Measurements from ENCODE around the gene HNF1B. TPM values are rescaled to one million over a fixed set of nuclear protein-coding genes. Genes with fewer than 3 reads are reported as not detected.
A peak's percentile ranks its signal among the peaks of the same experiment; 100 is the strongest.

Gene HNF1B
- total RNA-seq, 1 experiment from 2014 or later = not detected

DNA sequence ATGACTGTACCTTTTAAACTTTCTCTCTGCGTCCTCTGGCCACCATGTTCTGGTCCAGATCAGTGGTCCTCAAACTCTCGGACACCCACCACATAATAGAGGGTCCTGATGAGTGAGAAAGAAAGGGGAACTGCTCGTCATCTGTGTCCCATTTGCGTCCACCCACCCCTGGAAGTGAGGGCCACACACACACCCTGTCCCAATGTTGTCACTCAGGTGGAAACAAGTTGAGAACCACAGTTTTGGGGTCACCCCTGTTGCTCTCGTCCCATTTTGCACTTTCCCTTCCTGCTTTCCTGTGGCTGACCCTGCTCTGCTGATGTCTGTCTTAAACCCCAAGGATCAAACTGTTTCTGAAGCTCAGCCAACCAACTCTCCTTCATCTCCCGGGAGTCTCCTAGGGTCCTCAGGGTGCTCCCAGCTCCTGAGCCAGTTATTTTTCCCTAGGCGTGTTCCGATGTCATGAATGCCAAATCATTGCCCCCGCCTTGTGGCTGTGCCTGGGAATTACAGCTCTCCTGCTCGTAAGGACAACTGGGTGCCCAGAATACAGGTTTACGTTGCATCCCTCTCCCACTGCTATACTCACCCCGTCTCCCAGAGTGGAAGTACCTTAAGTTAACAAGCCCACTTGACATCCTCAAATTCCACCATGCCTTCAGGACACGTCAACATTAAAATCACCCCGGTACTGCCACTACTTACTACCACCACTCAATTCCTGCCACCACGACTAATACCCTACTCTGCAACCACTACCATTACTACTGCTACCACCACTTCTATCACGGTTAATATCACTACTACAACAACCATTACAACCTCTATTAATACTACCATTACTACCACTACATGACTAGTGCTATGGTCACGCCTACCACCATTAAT, 26.0 kb upstream of the HNF1B start:
- H3K27ac ChIP-seq = no peak overlapping the region
- H3K27me3 ChIP-seq = no peaks in the 10 kb centered on the region
- H3K9me3 ChIP-seq (replicated peaks) = no peaks in the 10 kb centered on the region
- H3K36me3 ChIP-seq = no peaks in the 10 kb centered on the region
- no peak overlapping the region for H3K4me3 ChIP-seq
- peak; percentile 39 to 64 for DNase-seq
- H3K4me1 ChIP-seq = no peaks in the 10 kb centered on the region

DNA sequence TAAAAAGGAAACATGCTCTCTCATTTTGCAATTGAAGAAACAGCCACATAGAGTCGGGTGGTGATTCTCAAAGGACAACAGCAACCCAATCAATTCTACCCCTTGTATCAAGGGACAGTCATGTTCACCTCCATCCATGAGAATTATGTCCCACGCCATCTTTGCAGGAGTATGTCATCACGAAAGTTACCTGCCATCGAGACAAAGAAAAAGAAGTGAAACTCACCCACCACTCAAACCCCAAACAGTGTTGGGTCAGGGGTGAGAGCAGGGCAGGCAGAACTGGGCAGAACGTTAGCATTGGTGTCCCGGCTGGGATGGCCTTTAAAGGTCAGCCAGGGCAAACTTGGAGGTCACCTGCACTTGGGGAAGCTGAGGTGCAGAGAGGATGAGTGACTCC, 24.2 kb upstream of the HNF1B start:
- Histone ChIP-seq H3K27me3 (no peaks in the 10 kb centered on the region), H3K9me3 (replicated peaks) (no peaks in the 10 kb centered on the region), H3K27ac (no peak overlapping the region), H3K36me3 (no peaks in the 10 kb centered on the region), H3K4me3 (no peak overlapping the region), H3K4me1 (no peaks in the 10 kb centered on the region)
- no peak for DNase-seq

GRCh38 chr17:37768438-37768837, 23.6 kb upstream of the HNF1B start:
- H3K27me3 ChIP-seq = no peaks in the 10 kb centered on the region

DNA sequence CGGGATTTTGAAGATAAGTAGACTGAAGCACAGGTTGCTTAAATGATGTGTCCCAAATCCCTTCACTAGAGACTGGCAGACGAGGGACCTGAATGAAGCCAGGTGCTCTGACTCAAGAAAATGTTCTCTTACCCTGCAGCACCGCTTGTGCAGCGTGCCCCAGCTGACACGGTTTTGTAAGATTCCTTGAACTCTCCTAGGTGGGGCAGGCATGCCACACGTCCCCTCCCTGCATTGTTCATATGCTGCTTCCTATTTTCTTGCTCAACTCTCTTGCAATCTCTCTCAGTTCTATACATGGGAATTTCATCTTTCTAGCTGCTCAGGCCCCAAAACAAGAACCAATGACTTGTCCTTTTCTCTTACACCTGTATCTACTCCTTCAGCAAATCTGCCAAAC, 22.1 kb upstream of the HNF1B start:
- Histone ChIP-seq H3K36me3 (no peaks in the 10 kb centered on the region), H3K27ac (no peak overlapping the region), H3K4me3 (no peak overlapping the region), H3K4me1 (no peaks in the 10 kb centered on the region), H3K9me3 (replicated peaks) (no peaks in the 10 kb centered on the region), H3K27me3 (no peaks in the 10 kb centered on the region)
- DNase-seq = no peak

More at GRCh38 chr17:37768438-37768837, 23.6 kb upstream of the HNF1B start:
- DNase-seq = no peak
- Histone ChIP-seq H3K27ac (no peak overlapping the region), H3K36me3 (no peaks in the 10 kb centered on the region), H3K4me3 (no peak overlapping the region), H3K9me3 (replicated peaks) (no peaks in the 10 kb centered on the region), H3K4me1 (no peaks in the 10 kb centered on the region)

GRCh38 chr17:37764383-37764782, 19.5 kb upstream of the HNF1B start:
- H3K4me1 ChIP-seq = no peaks in the 10 kb centered on the region
- DNase-seq = no peak
- no peak overlapping the region for H3K27ac ChIP-seq
- H3K9me3 ChIP-seq (replicated peaks) = no peaks in the 10 kb centered on the region
- no peak overlapping the region for H3K4me3 ChIP-seq
- H3K36me3 ChIP-seq = no peaks in the 10 kb centered on the region
- H3K27me3 ChIP-seq = no peaks in the 10 kb centered on the region

- 0 out of 2 replicates have a peak, but pooled peaks cover 4% of the 10 kb centered on the region for H3K27me3 ChIP-seq
- H3K9me3 ChIP-seq (replicated peaks) = no peaks in the 10 kb centered on the region
- H3K4me1 ChIP-seq = no peaks in the 10 kb centered on the region
- H3K4me3 ChIP-seq = no peak overlapping the region
- H3K36me3 ChIP-seq = no peaks in the 10 kb centered on the region
- no peak overlapping the region for H3K27ac ChIP-seq
- DNase-seq = peak; percentile 9 to 17
These were observed 17.8 kb upstream of the HNF1B start for GRCh38 chr17:37762666-37763065.

GRCh38 chr17:37761961-37762360, 17.1 kb upstream of the HNF1B start:
- H3K36me3 ChIP-seq = no peaks in the 10 kb centered on the region
- no peak for DNase-seq
- H3K4me3 ChIP-seq = no peak overlapping the region
- H3K27ac ChIP-seq = no peak overlapping the region
- 0 out of 2 replicates have a peak, but pooled peaks cover 4% of the 10 kb centered on the region for H3K27me3 ChIP-seq
- H3K9me3 ChIP-seq (replicated peaks) = no peaks in the 10 kb centered on the region
- H3K4me1 ChIP-seq = no peaks in the 10 kb centered on the region

- Histone ChIP-seq H3K27me3 (0 out of 2 replicates have a peak, but pooled peaks cover 4% of the 10 kb centered on the region), H3K27ac (no peak overlapping the region), H3K9me3 (replicated peaks) (no peaks in the 10 kb centered on the region), H3K4me3 (no peak overlapping the region), H3K36me3 (no peaks in the 10 kb centered on the region), H3K4me1 (no peaks in the 10 kb centered on the region)
- no peak for DNase-seq
These were observed 16.2 kb upstream of the HNF1B start for GRCh38 chr17:37761059-37761458.

DNA sequence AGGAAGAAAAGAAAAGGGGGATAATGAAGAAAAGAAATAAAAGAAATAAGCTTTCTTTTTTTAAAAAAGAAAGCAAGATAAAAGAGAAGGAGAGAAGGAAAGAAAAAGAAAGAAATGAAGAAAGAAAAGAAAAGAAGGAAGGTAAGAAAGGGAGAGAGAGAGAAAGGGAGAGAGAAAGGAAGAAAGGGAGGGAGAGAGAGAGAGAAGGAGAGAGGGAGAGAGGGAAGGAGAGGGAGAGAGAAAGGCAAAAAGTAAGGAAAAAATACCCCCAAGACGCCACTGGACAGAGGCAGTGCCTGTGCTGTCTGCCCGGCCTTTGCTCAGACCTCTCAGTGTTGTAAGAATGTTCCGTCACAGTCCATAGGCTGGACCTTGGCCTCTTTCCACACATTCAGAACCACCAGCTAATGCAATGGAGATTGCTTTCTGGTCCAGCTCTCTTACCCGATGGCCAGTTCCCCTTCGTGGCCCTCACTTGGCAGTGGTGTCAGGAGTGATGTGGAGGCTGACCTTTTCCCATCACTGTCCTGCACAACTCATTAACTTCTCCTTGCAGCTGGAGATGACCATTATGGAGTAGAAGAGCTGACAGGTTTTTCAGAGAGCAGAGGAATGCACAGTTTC, 14.3 kb upstream of the HNF1B start:
- no peak for DNase-seq
- H3K4me1 ChIP-seq = no peaks in the 10 kb centered on the region
- H3K4me3 ChIP-seq = no peak overlapping the region
- H3K27ac ChIP-seq = no peak overlapping the region
- no peaks in the 10 kb centered on the region for H3K9me3 ChIP-seq (replicated peaks)
- 0 out of 2 replicates have a peak, but pooled peaks cover 4% of the 10 kb centered on the region for H3K27me3 ChIP-seq
- H3K36me3 ChIP-seq = no peaks in the 10 kb centered on the region

- no peak overlapping the region for H3K4me3 ChIP-seq
- no peak overlapping the region for H3K27ac ChIP-seq
- DNase-seq = no peak
- no peaks in the 10 kb centered on the region for H3K9me3 ChIP-seq (replicated peaks)
- H3K27me3 ChIP-seq = 0 out of 2 replicates have a peak, but pooled peaks cover 4% of the 10 kb centered on the region
- no peaks in the 10 kb centered on the region for H3K4me1 ChIP-seq
- no peaks in the 10 kb centered on the region for H3K36me3 ChIP-seq
These were observed 11.2 kb upstream of the HNF1B start for GRCh38 chr17:37756051-37756450.

- Histone ChIP-seq H3K27ac (no peak overlapping the region), H3K9me3 (replicated peaks) (no peaks in the 10 kb centered on the region), H3K4me3 (no peak overlapping the region), H3K36me3 (no peaks in the 10 kb centered on the region), H3K27me3 (0 out of 2 replicates have a peak, but pooled peaks cover 4% of the 10 kb centered on the region), H3K4me1 (no peaks in the 10 kb centered on the region)
- DNase-seq = no peak
These were observed 10.6 kb upstream of the HNF1B start for GRCh38 chr17:37755455-37755854.

DNA sequence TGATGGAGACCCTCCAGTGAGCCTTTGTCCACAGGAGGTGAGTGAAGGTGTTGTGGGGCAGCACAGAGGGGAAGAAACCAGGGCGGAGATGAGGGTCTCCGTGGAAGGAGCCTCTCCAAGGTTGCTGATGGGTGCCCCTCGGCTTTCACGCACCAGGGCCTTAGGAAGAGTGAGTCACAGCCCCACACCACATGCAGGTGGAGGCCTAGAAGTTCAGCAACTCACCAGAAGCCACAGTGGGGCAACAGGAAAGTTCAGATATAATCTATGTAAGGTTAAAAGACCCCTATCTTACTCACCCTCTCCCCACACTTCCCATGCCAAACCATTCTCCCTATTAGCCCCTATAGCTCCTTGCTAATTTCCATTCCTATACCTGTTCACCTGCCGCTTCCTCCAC, 9.5 kb upstream of the HNF1B start:
- DNase-seq = no peak
- Histone ChIP-seq H3K4me1 (no peaks in the 10 kb centered on the region), H3K9me3 (replicated peaks) (no peaks in the 10 kb centered on the region), H3K27ac (no peak overlapping the region), H3K27me3 (0 out of 2 replicates have a peak, but pooled peaks cover 4% of the 10 kb centered on the region), H3K36me3 (no peaks in the 10 kb centered on the region), H3K4me3 (no peak overlapping the region)

- DNase-seq = no peak
- H3K27ac ChIP-seq = no peak overlapping the region
- H3K4me1 ChIP-seq = no peaks in the 10 kb centered on the region
- H3K9me3 ChIP-seq (replicated peaks) = no peaks in the 10 kb centered on the region
- no peaks in the 10 kb centered on the region for H3K36me3 ChIP-seq
- no peak overlapping the region for H3K4me3 ChIP-seq
- H3K27me3 ChIP-seq = no peaks in the 10 kb centered on the region
These were observed 7.6 kb upstream of the HNF1B start for GRCh38 chr17:37752482-37752881.

DNA sequence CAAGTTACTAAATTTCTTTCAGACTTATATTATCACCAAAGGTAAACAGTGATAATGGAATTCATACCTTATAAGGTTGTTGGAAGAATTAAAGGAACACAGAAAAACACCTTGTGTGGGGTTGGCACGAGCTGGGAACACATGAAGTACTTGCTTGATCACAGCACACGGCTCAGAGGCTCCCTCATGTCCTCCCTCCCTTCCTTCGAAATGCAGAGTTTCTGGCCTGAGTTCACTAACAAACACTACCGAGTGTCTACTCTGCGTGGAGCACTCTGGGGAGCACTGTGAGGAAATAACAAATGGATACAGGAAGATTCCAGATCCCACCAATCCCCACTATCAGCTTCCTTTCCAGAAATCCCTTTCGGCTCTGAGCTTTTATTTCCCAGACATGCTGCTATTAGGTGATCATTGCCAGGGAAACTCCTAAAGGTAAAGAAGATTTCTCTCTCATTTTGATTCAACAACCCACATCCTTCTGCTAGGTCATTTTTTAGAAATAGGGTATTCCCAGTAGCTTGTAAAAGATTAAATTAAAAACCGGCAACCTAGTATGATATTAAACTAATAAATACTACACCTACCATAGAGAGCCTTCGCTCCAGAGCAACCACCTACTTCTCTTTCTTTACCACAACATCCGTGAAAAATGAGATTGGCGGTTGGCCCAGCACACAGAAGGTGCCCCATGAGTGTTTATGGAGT, 6.1 kb upstream of the HNF1B start:
- no peak overlapping the region for H3K4me3 ChIP-seq
- H3K9me3 ChIP-seq (replicated peaks) = no peaks in the 10 kb centered on the region
- H3K27me3 ChIP-seq = no peaks in the 10 kb centered on the region
- H3K36me3 ChIP-seq = no peaks in the 10 kb centered on the region
- no peak for DNase-seq
- no peaks in the 10 kb centered on the region for H3K4me1 ChIP-seq
- no peak overlapping the region for H3K27ac ChIP-seq

GRCh38 chr17:37750292-37750691, 5.4 kb upstream of the HNF1B start:
- Histone ChIP-seq H3K27me3 (no peaks in the 10 kb centered on the region), H3K36me3 (no peaks in the 10 kb centered on the region), H3K27ac (no peak overlapping the region)

More at GRCh38 chr17:37750292-37750691, 5.4 kb upstream of the HNF1B start:
- DNase-seq = no peak
- Histone ChIP-seq H3K4me3 (no peak overlapping the region), H3K4me1 (no peaks in the 10 kb centered on the region), H3K9me3 (replicated peaks) (no peaks in the 10 kb centered on the region)

Data from SJCRH30 (cell line).